ENCODE measurements around the gene PITPNC1.
"Not testable (repeated sequence)": the region's sequence is repeated elsewhere in the genome, so short reads cannot be mapped to it uniquely, and the experiment has no call there.

Gene PITPNC1

GRCh38 chr17:67638871-67639270 lies 261.8 kb downstream of the PITPNC1 start:
- Histone ChIP-seq H3K4me1 (ENCODE audit: insufficient read depth, low read length) (no peaks in the 10 kb centered on the region), H3K9me3 (ENCODE audit: low read length) (no peaks in the 10 kb centered on the region), H3K36me3 (ENCODE audit: insufficient read depth, low read length) (no peaks in the 10 kb centered on the region), H3K4me3 (ENCODE audit: low read depth in 1 of 2, low read length in 2 of 2) (no peak overlapping the region), H3K9ac (ENCODE audit: low read length) (no peak overlapping the region), H3K27ac (ENCODE audit: low read depth, low read length) (no peak overlapping the region), H3K27me3 (ENCODE audit: control insufficient read depth in 1 of 2, insufficient read depth in 2 of 2, low read length in 2 of 2) (no peaks in the 10 kb centered on the region)

- no peaks in the 10 kb centered on the region for H3K9me3 ChIP-seq (ENCODE audit: low read length)
- no peak overlapping the region for H3K27ac ChIP-seq (ENCODE audit: low read depth, low read length)
- H3K27me3 ChIP-seq (ENCODE audit: control insufficient read depth in 1 of 2, insufficient read depth in 2 of 2, low read length in 2 of 2) = no peaks in the 10 kb centered on the region
- no peaks in the 10 kb centered on the region for H3K36me3 ChIP-seq (ENCODE audit: insufficient read depth, low read length)
- no peak overlapping the region for H3K9ac ChIP-seq (ENCODE audit: low read length)
- H3K4me1 ChIP-seq (ENCODE audit: insufficient read depth, low read length) = no peaks in the 10 kb centered on the region
- H3K4me3 ChIP-seq (ENCODE audit: low read depth in 1 of 2, low read length in 2 of 2) = no peak overlapping the region
Measured at GRCh38 chr17:67639555-67639954, 262.5 kb downstream of the PITPNC1 start.

DNA sequence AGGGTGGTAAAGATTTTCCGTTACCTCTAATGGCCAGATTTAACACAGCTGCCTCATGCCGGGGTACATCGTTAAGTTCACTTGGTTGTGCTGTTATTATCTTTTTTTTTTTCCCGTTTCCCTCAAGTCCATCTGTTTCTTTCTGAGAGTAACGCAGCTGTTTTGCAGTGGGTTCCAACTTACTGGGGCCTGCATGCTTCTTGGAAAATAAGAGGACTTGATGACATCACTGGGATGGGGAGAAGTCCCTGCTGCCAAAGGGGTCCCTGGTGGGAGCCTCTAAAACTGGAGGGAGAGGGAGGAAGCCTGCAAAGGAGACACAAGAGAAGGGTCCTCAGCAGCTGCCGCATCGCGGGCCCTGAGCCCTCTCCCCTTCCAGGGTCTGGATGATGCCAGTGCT lies 262.9 kb downstream of the PITPNC1 start:
- Histone ChIP-seq H3K27me3 (ENCODE audit: control insufficient read depth in 1 of 2, insufficient read depth in 2 of 2, low read length in 2 of 2) (no peaks in the 10 kb centered on the region), H3K36me3 (ENCODE audit: insufficient read depth, low read length) (no peaks in the 10 kb centered on the region), H3K9ac (ENCODE audit: low read length) (no peak overlapping the region), H3K4me1 (ENCODE audit: insufficient read depth, low read length) (no peaks in the 10 kb centered on the region), H3K9me3 (ENCODE audit: low read length) (no peaks in the 10 kb centered on the region), H3K4me3 (ENCODE audit: low read depth in 1 of 2, low read length in 2 of 2) (no peak overlapping the region), H3K27ac (ENCODE audit: low read depth, low read length) (no peak overlapping the region)

- Histone ChIP-seq H3K9ac (ENCODE audit: low read length) (no peak overlapping the region), H3K27ac (ENCODE audit: low read depth, low read length) (no peak overlapping the region), H3K27me3 (ENCODE audit: control insufficient read depth in 1 of 2, insufficient read depth in 2 of 2, low read length in 2 of 2) (no peaks in the 10 kb centered on the region), H3K4me3 (ENCODE audit: low read depth in 1 of 2, low read length in 2 of 2) (no peak overlapping the region), H3K36me3 (ENCODE audit: insufficient read depth, low read length) (no peaks in the 10 kb centered on the region), H3K9me3 (ENCODE audit: low read length) (no peaks in the 10 kb centered on the region), H3K4me1 (ENCODE audit: insufficient read depth, low read length) (no peaks in the 10 kb centered on the region)
Measured at GRCh38 chr17:67642488-67642887, 265.4 kb downstream of the PITPNC1 start.

DNA sequence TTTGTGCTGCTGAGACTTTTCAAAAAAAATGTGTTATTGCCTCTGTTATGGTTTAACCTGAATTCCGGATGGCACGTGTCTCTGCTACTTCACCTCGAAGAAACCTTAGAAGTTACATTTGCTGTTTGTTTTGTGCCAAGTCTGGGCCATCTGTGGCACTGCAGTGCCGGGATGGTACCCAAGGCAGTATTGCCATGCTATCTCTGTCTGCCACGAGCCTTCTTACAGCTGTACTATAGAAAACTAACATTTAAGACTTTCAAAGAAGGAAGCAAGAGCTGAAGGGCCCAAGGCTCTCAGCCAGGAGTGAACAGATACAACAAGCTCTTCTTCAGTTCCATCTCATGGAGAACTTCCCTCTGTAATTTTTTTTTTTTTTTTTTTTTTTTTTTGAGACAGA lies 267.0 kb downstream of the PITPNC1 start:
- no peaks in the 10 kb centered on the region for H3K4me1 ChIP-seq (ENCODE audit: insufficient read depth, low read length)
- H3K4me3 ChIP-seq (ENCODE audit: low read depth in 1 of 2, low read length in 2 of 2) = no peak overlapping the region
- H3K36me3 ChIP-seq (ENCODE audit: insufficient read depth, low read length) = no peaks in the 10 kb centered on the region
- no peaks in the 10 kb centered on the region for H3K27me3 ChIP-seq (ENCODE audit: control insufficient read depth in 1 of 2, insufficient read depth in 2 of 2, low read length in 2 of 2)
- H3K27ac ChIP-seq (ENCODE audit: low read depth, low read length) = no peak overlapping the region
- H3K9ac ChIP-seq (ENCODE audit: low read length) = no peak overlapping the region
- H3K9me3 ChIP-seq (ENCODE audit: low read length) = no peaks in the 10 kb centered on the region

GRCh38 chr17:67645195-67645594 lies 268.1 kb downstream of the PITPNC1 start:
- H3K4me3 ChIP-seq (ENCODE audit: low read depth in 1 of 2, low read length in 2 of 2); H3K9me3 ChIP-seq (ENCODE audit: low read length); H3K4me1 ChIP-seq (ENCODE audit: insufficient read depth, low read length); H3K27ac ChIP-seq (ENCODE audit: low read depth, low read length); H3K27me3 ChIP-seq (ENCODE audit: control insufficient read depth in 1 of 2, insufficient read depth in 2 of 2, low read length in 2 of 2); H3K9ac ChIP-seq (ENCODE audit: low read length); H3K36me3 ChIP-seq (ENCODE audit: insufficient read depth, low read length): not testable (repeated sequence)

DNA sequence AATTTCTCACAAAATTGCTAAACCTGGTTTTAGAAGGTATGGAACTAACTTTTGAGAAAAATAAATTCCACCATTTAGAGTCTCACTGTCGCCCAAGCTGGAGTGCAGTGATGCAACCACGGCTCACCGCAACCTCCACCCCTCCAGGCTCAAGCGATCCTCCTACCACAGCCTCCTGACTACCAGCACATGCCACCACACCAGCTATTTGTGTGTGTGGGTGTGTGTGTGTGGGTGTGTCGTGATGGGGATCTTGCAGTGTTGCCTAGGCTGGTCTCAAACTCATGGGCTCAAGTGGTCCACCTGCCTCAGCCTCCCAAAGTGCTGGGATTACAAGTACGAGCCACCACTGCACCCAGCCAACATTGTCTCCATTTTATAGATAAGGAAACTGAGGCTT lies 269.4 kb downstream of the PITPNC1 start:
- H3K9me3 ChIP-seq (ENCODE audit: low read length) = no peaks in the 10 kb centered on the region
- H3K4me3 ChIP-seq (ENCODE audit: low read depth in 1 of 2, low read length in 2 of 2) = no peak overlapping the region
- no peak overlapping the region for H3K9ac ChIP-seq (ENCODE audit: low read length)
- no peaks in the 10 kb centered on the region for H3K27me3 ChIP-seq (ENCODE audit: control insufficient read depth in 1 of 2, insufficient read depth in 2 of 2, low read length in 2 of 2)
- H3K36me3 ChIP-seq (ENCODE audit: insufficient read depth, low read length) = no peaks in the 10 kb centered on the region
- no peak overlapping the region for H3K27ac ChIP-seq (ENCODE audit: low read depth, low read length)
- H3K4me1 ChIP-seq (ENCODE audit: insufficient read depth, low read length) = no peaks in the 10 kb centered on the region

GRCh38 chr17:67647482-67647881 lies 270.4 kb downstream of the PITPNC1 start:
- Histone ChIP-seq H3K27ac (ENCODE audit: low read depth, low read length) (no peak overlapping the region), H3K4me3 (ENCODE audit: low read depth in 1 of 2, low read length in 2 of 2) (no peak overlapping the region), H3K27me3 (ENCODE audit: control insufficient read depth in 1 of 2, insufficient read depth in 2 of 2, low read length in 2 of 2) (no peaks in the 10 kb centered on the region), H3K4me1 (ENCODE audit: insufficient read depth, low read length) (no peaks in the 10 kb centered on the region), H3K9ac (ENCODE audit: low read length) (no peak overlapping the region), H3K9me3 (ENCODE audit: low read length) (no peaks in the 10 kb centered on the region), H3K36me3 (ENCODE audit: insufficient read depth, low read length) (no peaks in the 10 kb centered on the region)

DNA sequence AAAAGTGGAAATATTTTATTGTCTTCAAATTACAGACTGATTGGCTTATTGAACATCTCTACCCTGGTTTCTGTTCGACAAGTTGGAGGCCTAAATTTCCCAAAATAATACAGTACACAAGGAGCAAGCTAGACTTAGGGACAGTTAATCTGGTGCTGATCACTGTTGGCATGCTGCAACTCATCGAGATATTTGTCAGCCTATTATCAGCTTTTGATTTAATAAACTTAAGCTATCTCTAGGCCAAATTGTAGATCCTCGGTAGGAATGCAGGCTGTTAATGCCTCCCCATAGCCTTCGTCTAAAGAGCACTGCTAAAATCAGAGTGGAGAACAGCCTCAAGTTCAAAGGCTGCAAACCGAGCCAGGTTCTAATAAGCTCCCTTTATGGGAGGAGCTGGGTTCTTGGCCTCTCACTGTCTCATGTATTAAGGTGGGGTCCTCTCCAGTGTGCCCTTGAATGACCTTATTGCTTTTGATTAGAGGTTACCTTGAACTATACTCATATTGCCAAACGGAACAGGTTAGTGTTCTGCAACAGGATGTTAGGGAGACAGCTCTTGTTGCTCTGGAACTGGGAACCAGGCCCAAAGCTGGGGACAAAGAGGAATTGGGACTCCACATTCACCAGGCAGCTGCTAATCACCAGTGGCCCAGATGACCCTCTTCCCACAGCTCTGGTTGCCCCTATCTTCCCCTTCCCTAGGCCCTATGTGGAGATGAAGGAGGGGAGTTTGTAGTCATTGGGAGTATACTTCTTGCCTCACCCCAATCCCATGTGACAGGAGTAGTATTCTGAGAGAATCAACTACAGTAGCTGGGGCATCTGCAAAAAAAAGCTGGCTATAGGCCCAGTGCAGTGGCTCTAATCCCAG lies 271.2 kb downstream of the PITPNC1 start:
- Histone ChIP-seq H3K4me1 (ENCODE audit: insufficient read depth, low read length) (no peaks in the 10 kb centered on the region), H3K36me3 (ENCODE audit: insufficient read depth, low read length) (no peaks in the 10 kb centered on the region), H3K9me3 (ENCODE audit: low read length) (no peaks in the 10 kb centered on the region), H3K4me3 (ENCODE audit: low read depth in 1 of 2, low read length in 2 of 2) (no peak overlapping the region), H3K9ac (ENCODE audit: low read length) (no peak overlapping the region), H3K27ac (ENCODE audit: low read depth, low read length) (no peak overlapping the region), H3K27me3 (ENCODE audit: control insufficient read depth in 1 of 2, insufficient read depth in 2 of 2, low read length in 2 of 2) (no peaks in the 10 kb centered on the region)

DNA sequence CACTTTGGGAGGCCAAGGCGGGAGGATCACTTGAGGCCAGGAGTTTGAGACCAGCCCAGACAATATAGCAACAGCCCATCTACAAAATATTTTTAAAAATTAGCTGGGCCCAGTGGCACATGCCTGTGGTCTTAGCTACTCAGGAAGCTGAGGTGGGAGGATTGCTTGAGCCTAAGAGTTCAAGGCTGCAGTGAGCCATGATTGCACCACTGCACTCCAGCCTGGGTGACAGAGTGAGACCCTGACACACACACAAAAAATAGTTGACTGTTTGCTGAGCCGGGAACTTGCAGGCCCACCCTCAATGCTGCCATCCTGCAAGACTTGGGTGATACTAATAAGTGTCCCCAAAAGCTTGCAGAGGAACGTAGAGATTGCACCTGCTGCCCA lies 271.8 kb downstream of the PITPNC1 start:
- H3K4me3 ChIP-seq (ENCODE audit: low read depth in 1 of 2, low read length in 2 of 2); H3K27ac ChIP-seq (ENCODE audit: low read depth, low read length); H3K9me3 ChIP-seq (ENCODE audit: low read length); H3K9ac ChIP-seq (ENCODE audit: low read length); H3K36me3 ChIP-seq (ENCODE audit: insufficient read depth, low read length); H3K27me3 ChIP-seq (ENCODE audit: control insufficient read depth in 1 of 2, insufficient read depth in 2 of 2, low read length in 2 of 2); H3K4me1 ChIP-seq (ENCODE audit: insufficient read depth, low read length): not testable (repeated sequence)

GRCh38 chr17:67649891-67650290 lies 272.8 kb downstream of the PITPNC1 start:
- Histone ChIP-seq H3K4me3 (ENCODE audit: low read depth in 1 of 2, low read length in 2 of 2) (no peak overlapping the region), H3K9me3 (ENCODE audit: low read length) (no peaks in the 10 kb centered on the region), H3K27me3 (ENCODE audit: control insufficient read depth in 1 of 2, insufficient read depth in 2 of 2, low read length in 2 of 2) (no peaks in the 10 kb centered on the region), H3K4me1 (ENCODE audit: insufficient read depth, low read length) (no peaks in the 10 kb centered on the region), H3K9ac (ENCODE audit: low read length) (no peak overlapping the region), H3K36me3 (ENCODE audit: insufficient read depth, low read length) (no peaks in the 10 kb centered on the region), H3K27ac (ENCODE audit: low read depth, low read length) (no peak overlapping the region)

DNA sequence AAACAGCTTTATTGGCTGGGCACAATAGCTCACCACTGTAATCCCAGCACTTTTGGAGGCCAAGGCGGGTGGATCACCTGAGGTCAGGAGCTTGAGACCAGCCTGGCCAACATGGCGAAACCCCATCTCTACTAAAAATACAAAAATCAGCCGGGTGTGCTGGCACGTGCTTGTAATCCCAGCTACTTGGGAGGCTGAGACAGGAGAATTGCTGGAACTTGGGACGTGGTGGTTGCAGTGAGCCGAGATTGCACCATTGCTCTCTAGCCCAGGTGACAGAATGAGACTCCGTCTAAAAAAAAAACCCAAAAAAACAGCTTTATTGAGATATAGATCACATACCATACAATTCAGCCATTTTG lies 274.1 kb downstream of the PITPNC1 start:
- not testable (repeated sequence) for H3K27me3 ChIP-seq (ENCODE audit: control insufficient read depth in 1 of 2, insufficient read depth in 2 of 2, low read length in 2 of 2); H3K9me3 ChIP-seq (ENCODE audit: low read length); H3K9ac ChIP-seq (ENCODE audit: low read length); H3K27ac ChIP-seq (ENCODE audit: low read depth, low read length); H3K4me1 ChIP-seq (ENCODE audit: insufficient read depth, low read length); H3K36me3 ChIP-seq (ENCODE audit: insufficient read depth, low read length); H3K4me3 ChIP-seq (ENCODE audit: low read depth in 1 of 2, low read length in 2 of 2)

Measured in muscle layer of colon (tissue), 2 donors.